HG03571 (cell line): ENCODE measurements around the gene DNAJC19.
A peak's percentile ranks its signal among the peaks of the same experiment; 100 is the strongest.
"Not testable (repeated sequence)": the region's sequence is repeated elsewhere in the genome, so short reads cannot be mapped to it uniquely, and the experiment has no call there.

Experiments used
- ATAC-seq: cut with Tn5 transposase; IDR thresholded peaks from one replicate; pipeline ENCODE4 v1.9.1; 2021; ENCODE audit not compliant: unreplicated experiment

Gene DNAJC19

GRCh38 chr3:180989291-180990163 lies at the start of gene DNAJC19:
Gene DNAJC19 (minus strand): TSS chr3:180989736. CDS start chr3:180989602, 134 bp downstream.
- peak; percentile 97 for ATAC-seq

- ATAC-seq: no peak
Measured at GRCh38 chr3:181030948-181031347, 41.4 kb upstream of the DNAJC19 start.

- ATAC-seq: no peak
Measured at GRCh38 chr3:181025204-181025603, 35.7 kb upstream of the DNAJC19 start.

GRCh38 chr3:181017690-181018089 lies 28.2 kb upstream of the DNAJC19 start:
- no peak for ATAC-seq

GRCh38 chr3:181009225-181009624 lies 19.7 kb upstream of the DNAJC19 start:
- no peak for ATAC-seq

GRCh38 chr3:181008796-181009195 lies 19.3 kb upstream of the DNAJC19 start:
- no peak for ATAC-seq

- ATAC-seq: no peak
Measured at GRCh38 chr3:181007262-181007661, 17.7 kb upstream of the DNAJC19 start.

GRCh38 chr3:181006541-181006940 lies 17.0 kb upstream of the DNAJC19 start:
- no peak for ATAC-seq

- not testable (repeated sequence) for ATAC-seq
Measured at GRCh38 chr3:181003469-181003868, 13.9 kb upstream of the DNAJC19 start.

GRCh38 chr3:181002331-181002730 lies 12.8 kb upstream of the DNAJC19 start:
- not testable (repeated sequence) for ATAC-seq

- no peak for ATAC-seq
Measured at GRCh38 chr3:180996415-180996932, 6.9 kb upstream of the DNAJC19 start.

- ATAC-seq: no peak
Measured at GRCh38 chr3:180990505-180990904, 969 bp upstream of the DNAJC19 start.

GRCh38 chr3:180987344-180987743 lies 2.2 kb downstream of the DNAJC19 start:
- ATAC-seq: no peak

GRCh38 chr3:180986366-180986765 lies 3.2 kb downstream of the DNAJC19 start:
- not testable (repeated sequence) for ATAC-seq

- no peak for ATAC-seq
Measured at GRCh38 chr3:180983136-180983535, 6.4 kb downstream of the DNAJC19 start.

- no peak for ATAC-seq
Measured at GRCh38 chr3:180981912-180982311, 7.6 kb downstream of the DNAJC19 start.

- ATAC-seq: no peak
Measured at GRCh38 chr3:180980611-180981010, 8.9 kb downstream of the DNAJC19 start.

- ATAC-seq: no peak
Measured at GRCh38 chr3:180979961-180980360, 9.6 kb downstream of the DNAJC19 start.

GRCh38 chr3:180977498-180977897 lies 12.0 kb downstream of the DNAJC19 start:
- ATAC-seq: no peak

- ATAC-seq: no peak
Measured at GRCh38 chr3:180974286-180974685, 15.2 kb downstream of the DNAJC19 start.

- ATAC-seq: peak; percentile 69
Measured at GRCh38 chr3:180973543-180973942, 16.0 kb downstream of the DNAJC19 start.

GRCh38 chr3:180970931-180971330 lies 18.6 kb downstream of the DNAJC19 start:
- no peak for ATAC-seq
